ENCODE measurements around the gene ALDH4A1. TPM values are rescaled to one million over a fixed set of nuclear protein-coding genes. Genes with fewer than 3 reads are reported as not detected.

The ALDH4A1 gene
- total RNA-seq, 3 donors from 2014 or later, result 2.7 to 7.7 (median 5.6) TPM

GRCh38 chr1:18830596-18830995 is 71.8 kb downstream of the ALDH4A1 start:
- no peaks in the 10 kb centered on the region for H3K4me1 ChIP-seq (ENCODE audit: low read depth)
- H3K9me3 ChIP-seq, result no peaks in the 10 kb centered on the region
- no peak for DNase-seq
- intact Hi-C loops (cut with DNase I, micrococcal nuclease), result no loop called here
- TF ChIP-seq CTCF (IDR thresholded peaks at IDR 0.05), result no peak
- ATAC-seq, result no peak
- no peaks in the 10 kb centered on the region for H3K36me3 ChIP-seq (ENCODE audit: low read depth)
- H3K4me3 ChIP-seq, result no peak overlapping the region

GRCh38 chr1:18829671-18830070 is 72.7 kb downstream of the ALDH4A1 start:
- intact Hi-C loops (cut with DNase I, micrococcal nuclease), result no loop called here
- no peaks in the 10 kb centered on the region for H3K4me1 ChIP-seq (ENCODE audit: low read depth)
- no peak for TF ChIP-seq CTCF (IDR thresholded peaks at IDR 0.05)
- no peaks in the 10 kb centered on the region for H3K9me3 ChIP-seq
- DNase-seq (no peak), ATAC-seq (no peak)
- H3K4me3 ChIP-seq, result no peak overlapping the region
- no peaks in the 10 kb centered on the region for H3K36me3 ChIP-seq (ENCODE audit: low read depth)

GRCh38 chr1:18828224-18828623 is 74.1 kb downstream of the ALDH4A1 start:
- ATAC-seq, result no peak
- Histone ChIP-seq H3K4me1 (ENCODE audit: low read depth) (no peaks in the 10 kb centered on the region), H3K36me3 (ENCODE audit: low read depth) (no peaks in the 10 kb centered on the region), H3K4me3 (no peak overlapping the region), H3K9me3 (no peaks in the 10 kb centered on the region)
- no peak for TF ChIP-seq CTCF (IDR thresholded peaks at IDR 0.05)
- DNase-seq, result no peak
- intact Hi-C loops (cut with DNase I, micrococcal nuclease), result no loop called here

GRCh38 chr1:18823438-18823837 is 78.9 kb downstream of the ALDH4A1 start:
- no peak overlapping the region for H3K4me3 ChIP-seq
- no peaks in the 10 kb centered on the region for H3K4me1 ChIP-seq (ENCODE audit: low read depth)
- intact Hi-C loops (cut with DNase I, micrococcal nuclease), result loop anchor here in 1 of 2 donors (5.0 kb wide), 1 partner anchor 226 kb away; no protein-coding TSS in a partner anchor
- no peaks in the 10 kb centered on the region for H3K36me3 ChIP-seq (ENCODE audit: low read depth)
- no peak for ATAC-seq
- H3K9me3 ChIP-seq, result no peaks in the 10 kb centered on the region
- no peak for DNase-seq
- no peak for TF ChIP-seq CTCF (IDR thresholded peaks at IDR 0.05)

Small RNA genes within 50 kb of the gene (microRNA-seq; reads per million reads assigned to microRNA genes)
- gene MIR1290 (not detected), gene MIR4695 (not detected)

Other genes starting within 250 kb of the ALDH4A1 start
- not detected for gene TAS1R2, start 42.9 kb downstream of the ALDH4A1 start, total RNA-seq
- gene IFFO2, start 54.1 kb upstream of the ALDH4A1 start, total RNA-seq, result 10 to 100 TPM; 13.1 to 19.0 (median 15.5) TPM